K562 (cell line): Measurements from ENCODE around the gene HOXB5. TPM values are rescaled to one million over a fixed set of nuclear protein-coding genes. Genes with fewer than 3 reads are reported as not detected.
A peak's percentile ranks its signal among the peaks of the same experiment; 100 is the strongest.

Source experiments
- ARID1B ChIP-seq: fragments of 450-650 bp; IDR thresholded peaks from 2 replicates; pipeline ENCODE4 v1.6.1; 2016; ENCODE audit warnings: antibody characterized with exemption, mild to moderate bottlenecking, inconsistent platforms
- CEBPG ChIP-seq, 3 experiments: fragments of 200-800 bp in 1 of 3; sonication (Bioruptor generic) in 1 of 3; sonication (generic) in 1 of 3; formaldehyde crosslinking in 1 of 3; IDR thresholded peaks in 2 of 3; conservative IDR thresholded peaks in 1 of 3; 2 replicates each; pipeline versions ENCODE4 v1.6.1 to v1.8.0; 2016 to 2022; ENCODE audit warnings: missing compliant biosample characterization in 2 of 3, missing genetic modification characterization in 2 of 3, mild to moderate bottlenecking in 1 of 3, missing genetic modification reagents in 1 of 3
- DMBX1 ChIP-seq: fragments of 250-450 bp; sonication (Bioruptor Pico); IDR thresholded peaks from 2 replicates; pipeline ENCODE4 v1.8.0; 2022; ENCODE audit warnings: inconsistent platforms, mild to moderate bottlenecking, moderate library complexity, borderline replicate concordance
- FOXJ2 ChIP-seq: fragments of 200-800 bp; sonication (Bioruptor generic); IDR thresholded peaks from 2 replicates; pipeline ENCODE4 v1.6.1; 2016; ENCODE audit warnings: missing genetic modification characterization, missing compliant biosample characterization
- GABPA ChIP-seq: fragments of 200-800 bp; sonication (Bioruptor generic); conservative IDR thresholded peaks from 2 replicates; pipeline ENCODE4 v1.6.1; 2016; ENCODE audit warnings: low read depth, missing genetic modification characterization, missing compliant biosample characterization
- HBP1 ChIP-seq: fragments of 450-650 bp; formaldehyde crosslinking; IDR thresholded peaks from 2 replicates; pipeline ENCODE4 v1.4.0; 2022; ENCODE audit warnings: missing genetic modification characterization
- JUNB ChIP-seq: fragments of 450-650 bp; formaldehyde crosslinking; conservative IDR thresholded peaks from 2 replicates; pipeline ENCODE4 v1.4.0; 2020; ENCODE audit warnings: mild to moderate bottlenecking
- KDM4B ChIP-seq, 2 experiments: fragments of 450-650 bp in 1 of 2; sonication (generic) in 1 of 2; IDR thresholded peaks; 2 replicates each; pipeline ENCODE4 v1.6.1; 2016 to 2017; ENCODE audit warnings: borderline replicate concordance in 2 of 2, antibody characterized with exemption in 1 of 2, low read depth in 1 of 2, mild to moderate bottlenecking in 1 of 2
- MCM2 ChIP-seq: fragments of 450-650 bp; IDR thresholded peaks from 2 replicates; pipeline ENCODE4 v1.6.1; 2017; ENCODE audit warnings: low read depth, mild to moderate bottlenecking
- MCM5 ChIP-seq: fragments of 450-650 bp; IDR thresholded peaks from 2 replicates; pipeline ENCODE4 v1.6.1; 2016; ENCODE audit warnings: low read depth
- PURB ChIP-seq: sonication (generic); formaldehyde crosslinking; IDR thresholded peaks from 2 replicates; pipeline ENCODE4 v1.9.0; 2021; ENCODE audit warnings: low read depth, mild to moderate bottlenecking, missing genetic modification reagents
- TCFL5 ChIP-seq: fragments of 250-450 bp; sonication (Bioruptor Pico); conservative IDR thresholded peaks from 2 replicates; pipeline ENCODE4 v1.6.1; 2021; ENCODE audit warnings: mild to moderate bottlenecking, moderate library complexity, matching md5 sums
- TGIF2 ChIP-seq: sonication (generic); formaldehyde crosslinking; IDR thresholded peaks from 2 replicates; pipeline ENCODE4 v1.8.1; 2022; ENCODE audit warnings: mild to moderate bottlenecking, missing genetic modification reagents, moderate library complexity
- TSC22D4 ChIP-seq: fragments of 450-650 bp; IDR thresholded peaks from 2 replicates; pipeline ENCODE4 v1.6.1; 2016; ENCODE audit warnings: missing genetic modification characterization, missing biosample characterization, control low read depth
- ZFX ChIP-seq: sonication (generic); formaldehyde crosslinking; IDR thresholded peaks from 2 replicates; pipeline ENCODE4 v1.8.0; 2022; ENCODE audit warnings: mild to moderate bottlenecking, missing genetic modification reagents, moderate library complexity
- ZNF134 ChIP-seq: fragments of 250-450 bp; sonication (Bioruptor Pico); conservative IDR thresholded peaks from 2 replicates; pipeline ENCODE4 v1.4.0; 2020
- ZNF239 ChIP-seq: fragments of 250-450 bp; sonication (Bioruptor Pico); IDR thresholded peaks from 2 replicates; pipeline ENCODE4 v1.4.0; 2020; ENCODE audit warnings: mild to moderate bottlenecking
- ZNF431 ChIP-seq: sonication (generic); formaldehyde crosslinking; IDR thresholded peaks from 2 replicates; pipeline ENCODE4 v1.8.0; 2022; ENCODE audit warnings: mild to moderate bottlenecking, missing genetic modification reagents
- ZNF445 ChIP-seq: fragments of 250-450 bp; sonication (Bioruptor Pico); IDR thresholded peaks from 2 replicates; pipeline ENCODE4 v1.4.0; 2020; ENCODE audit warnings: low read depth, mild to moderate bottlenecking, moderate library complexity
- polyA plus RNA-seq, 8 experiments: library from polyadenylated mRNA; depleted of rRNA in 4 of 8; stranded (reverse) in 5 of 8; unstranded in 3 of 8; fragments of >200 nt; fragmentation: Nextera tagmentation in 2 of 8; fragmentation: Illumina TruSeq in 1 of 8; extraction: Ambion mirVana in 2 of 8; extraction: Trizol in 1 of 8; gene quantifications; 2 replicates each; pipeline versions ENCODE4 v1.2.1 to v1.2.3, GENCODE V29; 2011 to 2014; ENCODE audit warnings: inconsistent platforms in 1 of 8, missing spikeins in 1 of 8
- total RNA-seq, 7 experiments: library from RNA; depleted of rRNA in 6 of 7; stranded (reverse); fragments of >200 nt in 6 of 7; fragmentation: Illumina TruSeq in 2 of 7; extraction: Trizol in 2 of 7; gene quantifications; 2 replicates each; pipeline versions ENCODE4 v1.2.1 to v1.2.3, GENCODE V29; 2011 to 2021; ENCODE audit warnings: low replicate concordance in 1 of 7
- TF ChIP-seq, protein P1 (sequence below): sonication (generic); formaldehyde crosslinking; IDR thresholded peaks from 2 replicates; pipeline ENCODE4 v1.8.0; 2022; ENCODE audit warnings: missing genetic modification reagents, mild to moderate bottlenecking, borderline replicate concordance
- TF ChIP-seq, protein P2 (sequence below), 2 experiments: fragments of 450-650 bp; conservative IDR thresholded peaks; 2 replicates each; pipeline ENCODE4 v1.6.1; 2017; ENCODE audit warnings: mild to moderate bottlenecking in 2 of 2, moderate library complexity in 2 of 2

Gene HOXB5
- total and polyA plus RNA-seq, 9 of the 15 experiments (the other 6 are each of a cell fraction or from before 2014, with no cell fraction given) = 0.24 to 2.7 (median 0.65) TPM

DNA sequence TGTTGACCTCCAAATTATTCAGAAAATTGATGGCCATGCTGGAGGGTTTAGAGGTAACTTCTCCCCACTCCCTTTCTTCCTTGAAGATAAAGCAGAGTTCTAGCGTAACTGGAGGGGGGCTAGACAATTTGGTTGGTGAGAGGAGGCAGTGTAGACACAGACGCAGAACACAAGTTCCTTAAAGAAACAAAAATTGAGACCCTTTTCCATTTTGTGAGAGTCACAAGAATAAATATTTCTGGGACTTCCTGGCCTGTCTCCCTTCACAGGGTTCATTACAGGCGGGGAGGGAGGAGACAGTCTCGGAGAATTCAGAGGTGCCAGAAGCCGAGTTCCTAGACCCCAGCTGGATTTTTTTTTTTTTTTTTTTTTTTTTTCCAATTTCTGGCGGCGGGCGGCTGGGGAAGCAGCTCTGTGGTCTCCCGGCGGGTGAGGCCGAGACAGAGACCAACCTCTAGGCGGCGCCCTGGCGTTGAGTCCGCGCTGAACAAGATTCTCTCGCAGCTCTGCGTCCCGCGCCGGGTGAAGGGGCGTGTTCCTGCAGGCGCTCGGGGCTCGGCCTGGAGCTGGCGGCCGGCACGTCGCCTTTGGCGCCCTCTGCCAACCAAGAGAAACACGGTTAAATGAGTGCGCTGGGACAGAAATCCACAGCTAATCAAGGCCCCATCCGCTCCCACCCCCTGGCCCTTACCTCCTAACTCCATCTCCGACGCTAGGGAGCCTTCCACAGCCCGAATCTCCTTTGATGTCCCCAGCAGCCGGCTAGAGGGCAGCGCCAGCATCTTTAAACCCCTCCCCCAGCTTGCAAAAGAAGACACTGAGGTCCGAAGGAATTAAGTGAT is 42.8 kb upstream of the HOXB5 start (continued):
- TF ChIP-seq, protein P1, sequence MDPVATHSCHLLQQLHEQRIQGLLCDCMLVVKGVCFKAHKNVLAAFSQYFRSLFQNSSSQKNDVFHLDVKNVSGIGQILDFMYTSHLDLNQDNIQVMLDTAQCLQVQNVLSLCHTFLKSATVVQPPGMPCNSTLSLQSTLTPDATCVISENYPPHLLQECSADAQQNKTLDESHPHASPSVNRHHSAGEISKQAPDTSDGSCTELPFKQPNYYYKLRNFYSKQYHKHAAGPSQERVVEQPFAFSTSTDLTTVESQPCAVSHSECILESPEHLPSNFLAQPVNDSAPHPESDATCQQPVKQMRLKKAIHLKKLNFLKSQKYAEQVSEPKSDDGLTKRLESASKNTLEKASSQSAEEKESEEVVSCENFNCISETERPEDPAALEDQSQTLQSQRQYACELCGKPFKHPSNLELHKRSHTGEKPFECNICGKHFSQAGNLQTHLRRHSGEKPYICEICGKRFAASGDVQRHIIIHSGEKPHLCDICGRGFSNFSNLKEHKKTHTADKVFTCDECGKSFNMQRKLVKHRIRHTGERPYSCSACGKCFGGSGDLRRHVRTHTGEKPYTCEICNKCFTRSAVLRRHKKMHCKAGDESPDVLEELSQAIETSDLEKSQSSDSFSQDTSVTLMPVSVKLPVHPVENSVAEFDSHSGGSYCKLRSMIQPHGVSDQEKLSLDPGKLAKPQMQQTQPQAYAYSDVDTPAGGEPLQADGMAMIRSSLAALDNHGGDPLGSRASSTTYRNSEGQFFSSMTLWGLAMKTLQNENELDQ (CRISPR knock-in tag) = no peak
- no peak for TF ChIP-seq ZNF445 (CRISPR knock-in tag)
- no peak for TF ChIP-seq MCM2
- no peak for TF ChIP-seq ZNF431
- no peak for TF ChIP-seq JUNB (CRISPR knock-in tag)
- TF ChIP-seq KDM4B (IDR thresholded peaks at IDR 0.05; ENCODE audit: borderline replicate concordance in 2 of 2, low read depth in 1 of 2) = no peak
- no peak for TF ChIP-seq PURB
- TF ChIP-seq TCFL5 (CRISPR knock-in tag) = no peak
- no peak for TF ChIP-seq ZNF239 (CRISPR knock-in tag)
- TF ChIP-seq TSC22D4 (tag) = no peak
- peak; percentile 81 for TF ChIP-seq ZFX (CRISPR knock-in tag)
- no peak for TF ChIP-seq CEBPG (CRISPR knock-in tag; IDR thresholded peaks at IDR 0.05)
- no peak for TF ChIP-seq CEBPG (tag; conservative IDR thresholded peaks at IDR 0.05 in 1 of 2, IDR thresholded peaks at IDR 0.05 in 1 of 2)
- TF ChIP-seq MCM5 = no peak
- TF ChIP-seq HBP1 (CRISPR knock-in tag) = no peak
- TF ChIP-seq DMBX1 (CRISPR knock-in tag) = no peak
- TF ChIP-seq ARID1B = peak; percentile 19; the same call in 1 of the 2 replicates
- no peak for TF ChIP-seq ZNF134 (CRISPR knock-in tag)
- TF ChIP-seq GABPA (tag) = no peak
- TF ChIP-seq TGIF2 (CRISPR knock-in tag) = no peak
- TF ChIP-seq FOXJ2 (tag) = no peak
- TF ChIP-seq, protein P2, sequence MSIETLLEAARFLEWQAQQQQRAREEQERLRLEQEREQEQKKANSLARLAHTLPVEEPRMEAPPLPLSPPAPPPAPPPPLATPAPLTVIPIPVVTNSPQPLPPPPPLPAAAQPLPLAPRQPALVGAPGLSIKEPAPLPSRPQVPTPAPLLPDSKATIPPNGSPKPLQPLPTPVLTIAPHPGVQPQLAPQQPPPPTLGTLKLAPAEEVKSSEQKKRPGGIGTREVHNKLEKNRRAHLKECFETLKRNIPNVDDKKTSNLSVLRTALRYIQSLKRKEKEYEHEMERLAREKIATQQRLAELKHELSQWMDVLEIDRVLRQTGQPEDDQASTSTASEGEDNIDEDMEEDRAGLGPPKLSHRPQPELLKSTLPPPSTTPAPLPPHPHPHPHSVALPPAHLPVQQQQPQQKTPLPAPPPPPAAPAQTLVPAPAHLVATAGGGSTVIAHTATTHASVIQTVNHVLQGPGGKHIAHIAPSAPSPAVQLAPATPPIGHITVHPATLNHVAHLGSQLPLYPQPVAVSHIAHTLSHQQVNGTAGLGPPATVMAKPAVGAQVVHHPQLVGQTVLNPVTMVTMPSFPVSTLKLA (conservative IDR thresholded peaks at IDR 0.05) = peak in 1 of 2 experiments; percentile 33; a peak in 2 of 4 replicates
